HFF-Myc (cell line): ENCODE results near the gene DRD4.

Experiments
- DNase-seq: peaks from one replicate; pipeline ENCODE4 v3.0.0-alpha.2; 2011; ENCODE audit warnings: low read depth; ENCODE audit errors: extremely low read depth
- H3K4me3 ChIP-seq: replicated peaks from 2 replicates; pipeline ENCODE4 v1.5.1; 2011; ENCODE audit warnings: low read depth, mild to moderate bottlenecking, control low read depth, low read length
- CTCF ChIP-seq: IDR thresholded peaks from 2 replicates; pipeline ENCODE4 v1.5.1; 2012; ENCODE audit warnings: mild to moderate bottlenecking, low read depth, low read length, control low read depth; ENCODE audit errors: missing control alignments

DRD4 gene

GRCh38 chr11:608791-609251, 28.2 kb upstream of the DRD4 start:
- TF ChIP-seq CTCF: no peak
- no peak overlapping the region for H3K4me3 ChIP-seq
- no peak for DNase-seq

- DNase-seq: no peak
- no peak for TF ChIP-seq CTCF
- H3K4me3 ChIP-seq: no peak overlapping the region
Observed at GRCh38 chr11:609341-609811, 27.7 kb upstream of the DRD4 start.

GRCh38 chr11:610146-610801, 26.8 kb upstream of the DRD4 start:
- TF ChIP-seq CTCF: no peak

GRCh38 chr11:611001-611996, 25.8 kb upstream of the DRD4 start:
- no peak overlapping the region for H3K4me3 ChIP-seq

More at GRCh38 chr11:610146-610801, 26.8 kb upstream of the DRD4 start:
- no peak overlapping the region for H3K4me3 ChIP-seq
- DNase-seq: no peak

GRCh38 chr11:612201-612960, 24.7 kb upstream of the DRD4 start:
- TF ChIP-seq CTCF: peak; percentile 22
- DNase-seq: no peak
- H3K4me3 ChIP-seq: no peak overlapping the region

More at GRCh38 chr11:611001-611996, 25.8 kb upstream of the DRD4 start:
- TF ChIP-seq CTCF: no peak
- no peak for DNase-seq

- no peak for TF ChIP-seq CTCF
Observed at GRCh38 chr11:612961-613300, 24.1 kb upstream of the DRD4 start.

More at GRCh38 chr11:612961-613300, 24.1 kb upstream of the DRD4 start:
- no peak overlapping the region for H3K4me3 ChIP-seq
- no peak for DNase-seq
